ENCODE data around the gene CCL11. TPM values are rescaled to one million over a fixed set of nuclear protein-coding genes. Genes with fewer than 3 reads are reported as not detected.

The CCL11 gene
- total RNA-seq, 2 experiments from 2014 or later, result not detected

Other genes starting within 250 kb of the CCL11 start
- gene CCL2, start 30.5 kb upstream of the CCL11 start, total RNA-seq, result under 1 TPM in 1 of 2 experiments, not detected in 1; 0.73 TPM
- gene CCL7, start 15.5 kb upstream of the CCL11 start, total RNA-seq, result not detected
- gene CCL8, start 33.7 kb downstream of the CCL11 start, total RNA-seq, result not detected
- not detected for gene CCL13, start 70.7 kb downstream of the CCL11 start, total RNA-seq
- gene CCL1, start 77.5 kb downstream of the CCL11 start, total RNA-seq, result 10 to 100 TPM in 1 of 2 experiments, under 1 TPM in 1; 0.73 to 25.6 TPM